NCI-H1105 treated with DMSO at 0.1 percent for 48 hours (cell line): ENCODE data around the gene FSTL1.

Experiments
- DNase-seq: peaks from one replicate; lab custom pipeline; 2025; lab: John Stamatoyannopoulos, UW

The FSTL1 gene

DNA sequence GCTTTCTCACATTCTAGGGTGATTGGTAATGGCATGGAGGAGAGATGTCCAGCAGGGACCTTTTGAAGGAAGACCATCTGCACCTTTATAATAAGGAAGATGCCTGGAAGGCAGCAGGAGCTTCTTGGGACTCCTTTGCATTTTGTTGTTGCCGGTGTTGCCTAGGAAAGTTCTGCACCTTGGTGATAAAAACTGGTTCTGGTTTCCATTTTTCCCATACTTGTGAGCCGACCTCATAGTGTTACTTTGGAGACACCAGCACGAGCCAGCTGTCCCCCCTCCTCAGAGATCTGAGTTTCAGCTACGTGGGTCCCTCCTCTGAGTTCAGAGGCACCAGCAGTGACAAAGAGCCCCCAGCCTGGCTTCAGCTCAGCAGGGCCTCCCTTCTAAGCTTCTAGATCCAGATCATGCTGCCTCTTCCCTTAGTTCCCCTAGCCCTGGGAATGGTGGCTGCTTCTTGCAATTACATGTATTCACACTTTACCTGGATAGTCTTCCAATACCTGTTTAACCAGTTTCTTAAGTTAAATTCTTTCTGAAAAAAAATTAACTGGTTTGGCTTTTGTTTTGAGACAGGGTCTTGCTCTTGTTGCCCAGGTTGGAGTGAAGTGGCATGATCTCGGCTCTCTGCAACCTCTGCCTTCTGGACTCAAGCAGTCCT is 18.0 kb upstream of the FSTL1 start:
- DNase-seq = no peak

DNA sequence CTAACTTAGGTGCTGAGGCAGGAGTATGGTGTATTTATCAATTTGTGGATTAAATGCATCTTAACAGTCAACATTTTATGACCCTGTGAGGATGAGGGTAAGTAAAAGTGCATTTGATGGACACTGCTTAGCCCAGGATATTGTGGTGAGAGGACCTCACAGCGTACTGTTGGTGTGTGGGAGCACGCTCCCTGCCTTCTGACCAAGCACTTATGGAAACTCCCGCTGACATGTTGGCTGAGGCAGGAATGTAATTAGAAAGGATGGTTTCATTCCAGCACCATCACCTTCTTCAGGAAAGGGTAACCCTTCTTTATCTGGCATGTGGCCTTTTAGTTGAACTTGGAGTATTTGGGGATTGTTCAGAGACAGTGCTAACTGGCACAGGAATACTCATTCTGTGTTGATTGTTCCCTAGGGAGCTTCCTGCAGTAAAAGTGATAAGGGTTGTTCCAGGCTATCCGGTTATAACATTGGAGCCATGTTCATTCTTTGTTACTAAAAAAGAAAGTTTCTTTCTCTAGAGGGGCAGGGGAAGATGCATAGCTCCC is 11.7 kb upstream of the FSTL1 start:
- DNase-seq = no peak

DNA sequence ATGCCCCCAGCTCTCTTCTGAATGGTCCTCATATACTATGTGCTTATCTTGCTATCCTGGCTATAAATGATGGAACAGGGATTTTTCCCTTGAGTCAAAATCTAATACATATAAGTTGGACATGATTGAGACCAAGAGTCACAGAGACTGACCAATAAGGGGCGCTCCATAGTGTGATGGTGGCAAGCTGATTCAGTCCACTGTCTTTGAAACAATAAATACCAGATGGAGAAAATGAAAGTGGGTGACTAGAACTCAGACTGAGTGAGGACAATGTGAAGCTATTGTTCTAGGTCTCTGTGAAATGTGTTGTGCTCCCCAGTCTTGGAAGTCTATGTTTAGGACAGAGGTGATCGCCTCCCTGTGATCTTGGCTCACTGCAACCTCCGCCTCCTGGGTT is 10.6 kb upstream of the FSTL1 start:
- no peak for DNase-seq

DNA sequence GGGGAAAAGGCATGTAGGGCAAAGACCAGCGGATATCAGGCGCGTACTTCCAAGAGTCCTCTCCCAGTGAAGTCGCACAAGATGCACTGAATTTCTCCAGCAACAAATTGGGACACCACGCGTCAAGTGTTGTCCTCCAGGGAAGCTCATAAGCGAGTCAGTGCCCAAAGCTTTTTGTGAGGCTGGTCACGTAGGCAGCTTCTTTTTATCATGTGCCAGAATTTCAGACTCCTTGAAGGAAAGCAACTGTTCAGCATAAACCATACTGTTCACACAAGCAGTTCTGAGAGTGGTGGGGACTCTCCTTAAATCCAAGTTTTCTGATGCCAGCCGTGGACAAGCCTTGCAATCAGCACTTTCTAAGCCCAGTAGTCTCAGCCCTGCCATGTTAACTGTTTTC is 10.1 kb upstream of the FSTL1 start:
- DNase-seq = no peak

DNA sequence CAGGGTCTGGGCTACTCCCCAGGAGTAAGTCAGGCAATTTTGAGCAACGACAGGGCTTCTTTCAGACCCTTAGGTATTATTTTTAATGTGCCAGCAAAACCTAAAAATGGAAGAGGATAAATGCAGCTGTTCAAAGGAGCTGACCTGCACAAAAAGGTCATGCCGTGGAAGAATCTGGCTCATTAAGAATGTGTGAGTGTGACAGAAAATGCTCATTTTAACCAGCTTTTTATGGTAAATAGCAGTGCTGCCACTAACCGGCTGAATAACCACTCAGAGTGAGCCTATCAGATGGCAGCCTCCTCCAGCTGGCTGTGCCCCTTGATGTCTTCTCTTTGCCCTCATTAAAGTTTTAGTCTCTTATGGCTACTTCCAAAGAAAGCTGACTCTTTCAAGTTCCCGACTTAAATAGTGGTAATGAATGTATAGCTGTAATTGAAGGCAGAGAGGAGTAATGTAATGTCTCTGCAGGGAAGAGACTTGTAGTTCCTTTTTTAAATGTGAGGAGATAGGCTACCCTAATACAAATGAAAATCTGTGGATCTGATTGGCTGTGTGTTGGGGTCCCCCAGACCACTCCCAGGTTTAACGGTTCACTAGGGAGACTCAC is 9.5 kb upstream of the FSTL1 start:
- no peak for DNase-seq

DNA sequence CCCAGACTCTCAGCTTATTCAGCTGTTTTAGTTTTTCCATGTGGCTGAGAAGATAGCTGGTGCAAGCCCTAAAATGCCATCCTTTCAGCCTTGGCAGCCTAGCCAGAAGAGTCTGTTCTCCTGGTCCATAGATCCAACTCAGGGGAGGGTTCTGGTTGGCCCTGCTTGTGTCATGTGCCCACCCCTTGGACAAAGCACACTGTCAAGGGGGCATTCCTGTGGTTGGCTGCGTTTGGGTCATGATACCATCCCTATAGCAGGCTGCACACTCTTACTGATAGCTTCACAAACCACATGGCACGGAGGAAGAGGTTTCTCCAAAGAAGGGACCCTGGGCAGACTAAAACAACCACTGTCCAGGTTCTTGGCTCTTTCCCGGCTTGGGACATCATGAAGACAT is 8.4 kb upstream of the FSTL1 start:
- no peak for DNase-seq

DNA sequence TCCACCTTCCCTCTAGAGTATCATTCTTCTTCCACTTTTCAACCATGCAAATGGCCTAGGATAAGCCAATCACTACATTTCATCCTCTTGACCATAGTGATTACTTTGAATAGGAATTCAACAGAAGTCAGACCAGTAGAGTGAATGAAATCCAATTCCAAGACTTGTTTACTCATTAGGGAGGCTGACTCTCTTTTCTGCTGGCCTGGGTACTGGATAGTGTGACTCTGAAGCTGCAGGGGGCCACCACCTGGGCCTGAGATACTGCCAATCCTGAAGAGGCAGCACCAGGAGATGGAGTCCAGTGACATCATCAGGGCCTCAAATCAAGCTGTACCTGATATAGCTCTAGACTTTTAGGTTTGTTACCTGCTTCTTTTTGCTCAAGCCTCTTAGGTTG is 7.0 kb upstream of the FSTL1 start:
- no peak for DNase-seq

DNA sequence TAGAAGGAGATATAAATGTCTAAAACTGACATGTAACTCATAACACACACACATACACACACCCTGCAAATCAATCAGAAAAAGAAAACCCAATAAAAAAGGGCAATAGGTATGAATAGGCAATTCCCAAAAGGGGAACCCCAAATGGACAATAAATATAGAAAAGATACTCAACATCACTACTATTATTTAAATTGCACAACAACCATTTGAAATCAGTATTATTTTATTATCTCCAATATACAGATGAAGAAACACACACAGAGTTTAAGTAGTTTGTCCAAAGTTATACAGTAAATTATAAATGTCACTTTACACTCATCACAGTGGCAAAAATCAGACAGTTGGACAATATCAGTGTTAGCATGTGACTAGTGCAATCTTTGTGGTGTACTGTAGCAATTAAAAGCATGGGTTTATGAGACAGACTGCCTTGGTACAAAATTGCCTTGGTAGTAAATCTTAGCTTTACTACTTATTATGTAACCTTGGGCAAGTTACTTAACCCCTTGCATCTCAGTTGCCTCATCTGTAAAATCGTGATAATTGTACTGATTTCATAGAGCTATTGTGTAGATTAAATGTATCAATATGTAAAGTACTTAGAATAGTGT is 3.4 kb upstream of the FSTL1 start:
- DNase-seq = no peak

DNA sequence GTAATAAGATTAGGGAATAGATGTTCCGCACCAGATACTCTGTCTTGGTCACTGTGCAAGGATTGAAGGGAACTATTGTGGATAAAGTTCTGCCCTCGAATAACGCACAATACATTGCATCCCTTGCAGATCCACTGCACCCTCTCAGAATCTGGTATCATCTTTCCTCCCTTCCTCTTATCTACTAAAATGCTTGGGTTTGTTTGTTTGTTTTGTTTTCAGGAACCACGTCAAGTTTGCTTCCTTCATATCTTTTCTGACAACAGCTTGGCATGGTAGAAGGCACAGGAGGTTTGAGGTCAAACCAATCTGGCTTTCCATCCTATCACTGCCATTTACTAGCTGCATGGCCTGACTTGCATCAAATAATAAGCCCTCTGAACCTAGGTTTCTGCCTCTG is 2.0 kb upstream of the FSTL1 start:
- no peak for DNase-seq

DNA sequence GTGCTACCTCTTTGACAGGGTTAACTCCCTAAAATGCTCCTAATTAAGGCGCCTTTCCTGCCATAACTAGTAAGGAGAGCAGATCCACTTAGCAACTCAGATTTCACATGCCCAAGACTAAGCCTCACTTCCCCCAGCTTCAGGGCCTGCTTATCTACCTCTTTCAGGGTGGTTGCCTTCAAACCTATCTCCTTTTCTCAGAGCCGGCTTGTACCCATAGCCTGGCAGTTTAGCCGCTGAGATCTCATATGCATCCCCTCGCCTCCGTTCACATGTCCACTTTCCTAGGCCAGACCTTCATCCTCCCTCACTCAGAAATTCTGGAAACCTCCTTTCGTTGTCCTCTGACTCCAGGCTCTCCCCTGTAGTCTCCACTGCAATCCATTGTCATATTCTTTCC is 1.0 kb upstream of the FSTL1 start:
- no peak for DNase-seq

DNA sequence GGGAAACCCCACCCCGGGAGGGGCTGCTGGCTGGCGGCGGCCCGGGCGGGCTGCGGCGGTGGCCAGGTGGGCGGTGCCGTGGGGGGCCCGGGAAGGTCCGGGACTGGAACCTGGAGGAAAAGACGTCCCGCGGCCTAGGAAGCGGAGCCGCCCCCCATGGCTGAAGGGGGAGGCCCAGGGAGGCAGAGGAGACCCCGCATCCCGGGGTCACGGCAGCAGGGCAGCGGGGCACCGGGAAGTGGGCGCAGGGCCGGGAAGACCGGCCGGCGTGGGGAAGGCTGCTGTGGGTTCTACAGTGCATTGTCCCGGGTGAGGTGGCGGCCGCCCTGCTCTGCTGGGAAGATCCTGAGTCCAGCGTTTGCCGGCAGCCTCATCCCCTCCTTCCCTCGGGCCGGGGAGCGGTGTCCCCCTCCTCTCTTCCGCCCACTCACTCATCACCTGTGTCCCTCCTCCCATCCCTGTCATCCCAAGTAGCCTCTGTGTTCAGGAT is 525 bp upstream of the FSTL1 start:
- DNase-seq = no peak

DNA sequence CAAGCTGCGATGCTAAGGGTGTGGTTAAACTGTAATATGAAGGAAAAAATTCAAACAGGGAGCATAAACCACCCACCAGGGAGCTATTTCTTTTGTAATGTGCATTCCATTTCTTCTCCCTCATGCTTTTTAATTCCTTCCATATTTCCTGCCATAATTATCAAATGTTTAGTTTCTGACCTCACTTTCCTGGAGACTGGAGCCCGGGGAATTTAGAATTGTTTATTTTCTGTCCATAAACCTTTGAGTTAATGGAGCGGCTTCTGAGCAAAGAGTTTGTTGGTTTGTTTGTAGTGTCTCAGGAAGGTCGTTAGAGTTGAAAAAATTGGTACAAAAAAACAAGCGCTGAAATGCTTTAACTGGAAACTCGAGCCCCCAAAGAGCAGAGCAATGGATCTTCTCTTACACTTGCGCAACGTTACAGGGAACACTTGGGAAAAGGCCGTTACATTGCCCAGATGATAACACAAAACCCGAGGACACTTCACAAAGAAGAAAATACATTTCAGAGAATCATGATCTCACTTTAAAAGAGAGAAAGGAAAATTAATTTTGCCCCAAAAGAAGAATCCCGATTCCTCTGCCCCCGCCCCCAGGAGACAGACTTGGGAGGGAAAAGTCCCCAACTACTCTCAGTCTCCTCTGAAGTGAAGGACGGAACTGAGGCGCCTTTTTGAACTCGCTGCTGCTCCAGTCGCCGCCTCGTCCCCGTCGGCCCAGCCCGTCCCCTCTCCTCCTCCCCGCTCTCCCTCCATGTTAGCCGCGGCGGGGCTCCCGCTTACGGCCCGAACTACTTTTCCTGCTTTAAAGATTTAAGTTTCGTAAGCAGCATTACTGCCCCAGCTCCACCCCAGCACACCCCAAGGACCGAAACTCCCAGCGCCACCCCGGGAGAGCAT is 842 bp downstream of the FSTL1 start:
- DNase-seq = peak; percentile 51

DNA sequence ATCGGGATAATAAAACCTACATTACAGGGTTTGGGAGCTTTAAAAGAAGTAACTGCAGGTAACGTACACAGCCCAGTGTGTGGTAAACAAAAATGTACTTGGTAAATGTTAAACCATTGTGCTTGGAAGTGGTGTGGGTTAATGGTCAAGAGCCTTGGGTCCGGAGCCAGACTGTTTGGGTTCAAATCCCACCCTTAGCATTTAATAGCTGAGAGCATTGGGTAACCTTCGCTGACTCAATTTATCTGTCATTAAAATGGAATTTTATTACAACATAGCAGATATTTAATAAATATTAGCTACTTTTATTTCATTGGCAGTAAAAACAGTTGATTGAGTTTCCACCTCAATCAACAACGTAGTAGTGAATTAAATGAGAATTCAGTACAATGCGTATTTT is 1.5 kb downstream of the FSTL1 start:
- DNase-seq = no peak

DNA sequence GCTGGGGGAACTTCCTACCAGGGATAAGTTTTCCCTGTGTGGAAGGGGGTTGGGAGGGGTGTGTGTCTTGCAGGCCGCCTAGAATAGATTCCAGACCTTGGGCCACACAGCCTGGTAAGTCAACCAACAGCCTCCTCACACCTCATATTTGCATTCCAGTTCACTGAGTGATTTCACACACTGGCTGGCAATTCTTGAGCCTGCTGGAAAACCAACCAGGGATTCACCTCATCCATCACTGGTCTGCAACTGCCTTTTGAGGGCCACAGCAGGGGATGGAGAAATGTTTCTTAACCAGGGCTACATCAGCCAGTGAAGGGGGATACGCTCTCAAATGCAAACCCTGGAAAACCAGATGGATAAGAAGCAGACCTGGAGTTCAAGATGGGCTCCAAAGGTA is 2.0 kb downstream of the FSTL1 start:
- no peak for DNase-seq

DNA sequence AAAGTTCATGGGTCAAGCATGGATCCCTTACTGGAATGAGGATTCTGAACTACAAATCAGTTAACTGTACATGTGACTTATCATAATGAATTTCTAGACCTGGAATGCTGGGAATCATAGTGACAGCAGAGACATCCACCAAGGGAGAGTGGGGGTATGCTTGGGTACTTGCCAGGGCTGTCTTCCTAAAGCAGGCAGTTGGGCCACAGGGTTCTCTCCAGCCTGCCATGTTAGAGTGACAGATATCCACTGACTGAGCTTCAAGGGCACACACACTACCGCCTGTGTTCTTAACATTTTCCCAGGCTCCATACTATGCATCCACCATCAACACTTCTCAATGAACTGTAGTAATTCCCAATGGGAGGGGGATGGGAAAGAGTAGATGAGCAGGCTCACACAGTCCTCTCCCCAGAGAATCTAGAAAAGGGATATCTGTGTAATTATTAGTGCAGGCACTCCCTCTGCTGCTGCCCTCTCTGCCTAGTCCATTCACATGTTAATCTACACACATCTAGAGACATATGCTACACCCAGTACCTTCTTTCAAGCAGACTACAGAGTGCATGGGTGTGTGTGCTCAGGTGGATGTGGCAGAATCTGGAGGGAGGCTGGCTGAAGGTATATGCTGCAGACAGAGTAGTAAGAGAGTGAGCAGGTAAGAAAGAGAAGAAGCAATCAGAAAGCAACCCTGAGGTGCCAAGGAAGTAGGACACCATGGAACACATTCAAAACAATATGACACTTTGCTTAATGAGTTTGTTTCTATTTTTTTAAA is 3.7 kb downstream of the FSTL1 start:
- DNase-seq = no peak

DNA sequence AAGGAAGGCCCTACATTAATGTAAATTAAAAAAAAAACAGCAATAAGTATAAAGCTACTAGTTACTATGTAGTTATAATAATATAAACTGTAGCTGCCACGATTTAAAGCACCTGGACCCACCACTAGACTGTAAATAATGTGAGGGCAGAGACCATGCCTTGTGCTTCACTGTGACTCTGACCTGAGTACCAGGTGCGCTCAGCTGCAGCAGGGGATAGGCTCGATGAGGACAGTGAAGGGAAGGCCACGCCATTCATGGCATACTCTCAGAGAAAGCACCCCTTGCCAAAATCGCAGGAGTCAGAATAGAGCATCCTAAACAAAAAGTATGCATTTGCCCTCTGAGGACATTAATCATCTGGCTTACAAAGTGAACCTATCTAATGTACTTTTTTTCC is 5.1 kb downstream of the FSTL1 start:
- DNase-seq = no peak

DNA sequence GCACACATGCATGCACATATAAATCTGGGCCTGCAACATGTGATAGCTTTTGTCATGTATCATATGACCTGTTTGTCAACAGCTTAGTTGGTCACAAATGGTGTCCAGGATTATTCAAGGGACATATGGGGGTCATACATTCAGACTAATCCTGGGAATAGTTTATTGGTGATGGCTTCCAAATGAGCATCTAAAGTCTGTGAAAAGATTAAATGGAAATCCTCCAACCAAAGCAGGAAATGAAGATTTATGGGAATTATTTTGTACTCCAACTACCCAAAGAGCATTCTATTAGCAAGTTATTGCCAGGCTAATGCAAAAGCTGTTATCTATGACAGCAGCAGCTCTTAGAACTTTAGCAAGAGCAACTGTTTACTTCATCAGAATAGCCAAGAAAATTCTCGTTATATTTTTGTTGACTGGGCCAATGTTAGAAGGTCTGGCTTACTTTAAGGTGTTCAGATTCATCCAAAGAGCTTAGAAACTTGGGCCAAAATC is 7.1 kb downstream of the FSTL1 start:
- DNase-seq = no peak

DNA sequence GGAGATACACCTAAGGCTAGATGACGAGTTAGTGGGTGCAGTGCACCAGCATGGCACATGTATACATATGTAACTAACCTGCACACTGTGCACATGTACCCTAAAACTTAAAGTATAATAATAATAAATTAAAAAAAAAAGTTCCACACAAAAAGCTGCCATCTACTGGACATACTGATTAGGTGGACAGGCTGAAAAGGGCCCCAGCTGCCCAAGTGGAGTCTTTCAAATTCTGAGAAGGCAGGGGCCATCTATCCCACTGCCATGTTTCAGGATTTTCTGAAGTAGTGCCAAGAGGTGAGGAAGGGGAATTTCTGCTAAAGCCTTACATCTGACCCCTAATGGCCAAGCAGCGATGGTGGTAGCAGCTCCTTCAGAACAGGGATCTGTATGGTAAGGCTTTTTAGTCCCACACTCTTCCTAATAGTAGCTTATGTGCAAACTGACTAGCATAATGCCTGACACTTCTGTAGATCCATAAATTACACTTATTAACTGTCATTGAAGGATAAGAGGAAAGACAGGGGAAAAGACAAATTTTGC is 7.7 kb downstream of the FSTL1 start:
- no peak for DNase-seq

DNA sequence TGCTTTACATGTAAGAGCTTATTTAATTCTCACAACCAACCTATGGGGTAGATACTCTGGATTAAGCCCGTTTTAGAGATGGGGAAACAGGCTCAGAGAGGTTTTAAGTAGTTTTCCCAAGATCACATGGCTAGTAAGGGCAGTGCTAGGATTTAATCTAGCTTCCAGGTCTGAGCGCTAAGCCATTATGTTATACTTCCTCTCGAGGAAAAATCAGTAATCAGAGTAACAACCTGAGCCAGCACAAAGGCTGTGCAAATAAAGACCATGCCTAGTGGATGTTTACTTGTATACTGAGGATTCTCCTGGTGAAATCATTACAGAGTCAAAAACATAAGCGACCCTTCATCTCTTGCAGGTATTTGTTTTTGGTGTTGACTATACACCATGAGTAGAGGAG is 9.0 kb downstream of the FSTL1 start:
- no peak for DNase-seq

DNA sequence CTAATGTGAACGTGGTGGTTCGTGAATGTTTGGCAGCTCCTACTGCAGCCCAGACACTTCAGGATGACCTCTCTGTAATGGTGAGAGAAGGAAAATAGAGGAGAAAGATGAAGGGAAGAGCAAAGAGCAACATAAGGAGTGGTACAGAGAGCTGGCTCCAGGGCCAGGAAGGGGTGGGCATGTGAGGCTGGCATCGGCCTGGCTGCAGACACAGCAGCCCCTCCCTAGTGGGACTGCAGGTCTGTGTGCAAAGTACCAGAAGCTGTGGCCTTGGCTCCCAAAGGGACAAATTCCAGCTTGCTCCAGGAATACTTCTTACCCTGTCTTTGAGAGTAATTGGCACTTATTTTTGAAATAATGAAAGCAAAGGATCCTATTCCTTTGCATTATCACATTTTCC is 10.0 kb downstream of the FSTL1 start:
- DNase-seq = no peak
